ENCODE measurements around the gene ELAC2.

- TF ChIP-seq CTCF (conservative IDR thresholded peaks at IDR 0.05; ENCODE audit: low read length) (no peak), EZH2phosphoT487 (IDR thresholded peaks at IDR 0.05; ENCODE audit: borderline replicate concordance) (no peak)
Measured at GRCh38 chr17:12996357-12996756, 21.5 kb downstream of the ELAC2 start.

Data from Loucy (cell line).